Hepatocyte (in vitro differentiated cells): ENCODE data around the gene MUC4. TPM values are rescaled to one million over a fixed set of nuclear protein-coding genes. Genes with fewer than 3 reads are reported as not detected.

Experiments used
- DNase-seq: peaks from one replicate; pipeline ENCODE4 v3.0.0-alpha.2; 2016; ENCODE audit warnings: low spot score
- H2AFZ ChIP-seq: fragments of 200-600 bp; sonication (generic); 2 replicates; pipeline ENCODE4 v1.6.0; 2016; ENCODE audit warnings: antibody characterized with exemption, mild to moderate bottlenecking
- H3K27ac ChIP-seq: fragments of 200-600 bp; sonication (generic); 2 replicates; pipeline ENCODE4 v1.5.1; 2016; ENCODE audit warnings: mild to moderate bottlenecking
- H3K27me3 ChIP-seq: fragments of 200-600 bp; sonication (generic); 2 replicates; pipeline ENCODE4 v1.6.1; 2016
- H3K36me3 ChIP-seq: fragments of 200-600 bp; sonication (generic); replicated peaks from 2 replicates; pipeline ENCODE4 v1.5.1; 2016; ENCODE audit warnings: low read depth; ENCODE audit not compliant: insufficient read depth
- H3K4me1 ChIP-seq: fragments of 200-600 bp; sonication (generic); 2 replicates; pipeline ENCODE4 v1.5.1; 2016; ENCODE audit warnings: mild to moderate bottlenecking, moderate library complexity; ENCODE audit not compliant: insufficient read depth
- H3K4me2 ChIP-seq: fragments of 200-600 bp; sonication (generic); 2 replicates; pipeline ENCODE4 v1.6.0; 2016
- H3K4me3 ChIP-seq: fragments of 200-600 bp; sonication (generic); 2 replicates; pipeline ENCODE4 v1.5.1; 2016; ENCODE audit warnings: mild to moderate bottlenecking
- H3K79me2 ChIP-seq: fragments of 200-600 bp; sonication (generic); 2 replicates; pipeline ENCODE4 v1.6.0; 2017; ENCODE audit warnings: mild to moderate bottlenecking
- H3K9me2 ChIP-seq: fragments of 200-600 bp; sonication (generic); replicated peaks from 2 replicates; pipeline ENCODE4 v1.6.0; 2017; ENCODE audit warnings: mild to moderate bottlenecking; ENCODE audit not compliant: insufficient read depth
- H3K9me3 ChIP-seq: fragments of 200-600 bp; sonication (generic); 2 replicates; pipeline ENCODE4 v1.5.1; 2016; ENCODE audit warnings: low read depth, mild to moderate bottlenecking
- H4K20me1 ChIP-seq: fragments of 200-600 bp; sonication (generic); 2 replicates; pipeline ENCODE4 v1.6.0; 2016; ENCODE audit warnings: mild to moderate bottlenecking; ENCODE audit not compliant: insufficient read depth, poor library complexity, severe bottlenecking
- EZH2 ChIP-seq: fragments of 200-600 bp; sonication (generic); IDR thresholded peaks from 2 replicates; pipeline ENCODE4 v1.6.1; 2016; ENCODE audit warnings: antibody characterized with exemption, mild to moderate bottlenecking, borderline replicate concordance
- EZH2phosphoT487 ChIP-seq: fragments of 200-600 bp; sonication (generic); IDR thresholded peaks from one replicate; pipeline ENCODE4 v1.6.1; 2018; ENCODE audit warnings: antibody characterized with exemption, mild to moderate bottlenecking, low read depth, moderate library complexity; ENCODE audit not compliant: unreplicated experiment, severe bottlenecking
- WGBS: methylation state at CpG from one replicate; pipeline ENCODE4 v1.1.6; 2016; ENCODE audit warnings: low lambda C conversion rate; ENCODE audit errors: missing lambda C conversion rate; 5-methylcytosine and 5-hydroxymethylcytosine counted together
- polyA plus RNA-seq: library from polyadenylated mRNA; unstranded; fragments of >200 nt; fragmentation: Nextera tagmentation; extraction: Ambion mirVana; gene quantifications from 2 replicates; pipeline ENCODE4 v1.2.1, GENCODE V29; 2016
- total RNA-seq: library from RNA; depleted of rRNA; stranded (reverse); fragments of >200 nt; gene quantifications from 2 replicates; pipeline ENCODE4 v1.2.3, GENCODE V29; 2014
- TF ChIP-seq, protein P1 (sequence below): fragments of 200-600 bp; sonication (generic); IDR thresholded peaks from 2 replicates; pipeline ENCODE4 v1.5.1; 2016; ENCODE audit warnings: antibody characterized with exemption, mild to moderate bottlenecking; ENCODE audit not compliant: poor library complexity

MUC4 gene
- total and polyA plus RNA-seq, 2 experiments from 2014 or later, result 0.89 to 1.7 TPM

DNA sequence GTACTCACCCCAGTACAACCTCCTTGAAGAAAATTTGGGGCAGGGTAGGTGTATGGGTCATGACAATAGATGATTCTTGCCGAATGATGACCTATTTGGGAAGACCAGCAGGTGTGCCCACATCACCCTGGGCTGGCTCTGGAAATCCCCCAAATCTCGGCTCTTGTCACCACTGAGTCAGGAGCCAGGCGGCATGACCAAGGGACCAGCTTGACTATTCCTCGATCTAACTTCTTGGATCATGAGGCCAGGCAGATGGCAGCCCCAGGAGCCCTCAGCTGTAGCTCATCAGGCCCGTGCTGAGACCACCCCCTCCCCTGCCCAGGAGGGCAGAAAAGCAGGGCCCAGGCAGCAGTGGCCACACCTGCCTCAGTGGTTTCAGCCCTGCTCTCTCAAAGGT, 9.2 kb upstream of the MUC4 start:
- TF ChIP-seq EZH2 (no peak), EZH2phosphoT487 (no peak)
- TF ChIP-seq, protein P1, sequence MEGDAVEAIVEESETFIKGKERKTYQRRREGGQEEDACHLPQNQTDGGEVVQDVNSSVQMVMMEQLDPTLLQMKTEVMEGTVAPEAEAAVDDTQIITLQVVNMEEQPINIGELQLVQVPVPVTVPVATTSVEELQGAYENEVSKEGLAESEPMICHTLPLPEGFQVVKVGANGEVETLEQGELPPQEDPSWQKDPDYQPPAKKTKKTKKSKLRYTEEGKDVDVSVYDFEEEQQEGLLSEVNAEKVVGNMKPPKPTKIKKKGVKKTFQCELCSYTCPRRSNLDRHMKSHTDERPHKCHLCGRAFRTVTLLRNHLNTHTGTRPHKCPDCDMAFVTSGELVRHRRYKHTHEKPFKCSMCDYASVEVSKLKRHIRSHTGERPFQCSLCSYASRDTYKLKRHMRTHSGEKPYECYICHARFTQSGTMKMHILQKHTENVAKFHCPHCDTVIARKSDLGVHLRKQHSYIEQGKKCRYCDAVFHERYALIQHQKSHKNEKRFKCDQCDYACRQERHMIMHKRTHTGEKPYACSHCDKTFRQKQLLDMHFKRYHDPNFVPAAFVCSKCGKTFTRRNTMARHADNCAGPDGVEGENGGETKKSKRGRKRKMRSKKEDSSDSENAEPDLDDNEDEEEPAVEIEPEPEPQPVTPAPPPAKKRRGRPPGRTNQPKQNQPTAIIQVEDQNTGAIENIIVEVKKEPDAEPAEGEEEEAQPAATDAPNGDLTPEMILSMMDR, result no peak
- H3K27ac ChIP-seq, result peak overlapping the region; percentile 69

DNA sequence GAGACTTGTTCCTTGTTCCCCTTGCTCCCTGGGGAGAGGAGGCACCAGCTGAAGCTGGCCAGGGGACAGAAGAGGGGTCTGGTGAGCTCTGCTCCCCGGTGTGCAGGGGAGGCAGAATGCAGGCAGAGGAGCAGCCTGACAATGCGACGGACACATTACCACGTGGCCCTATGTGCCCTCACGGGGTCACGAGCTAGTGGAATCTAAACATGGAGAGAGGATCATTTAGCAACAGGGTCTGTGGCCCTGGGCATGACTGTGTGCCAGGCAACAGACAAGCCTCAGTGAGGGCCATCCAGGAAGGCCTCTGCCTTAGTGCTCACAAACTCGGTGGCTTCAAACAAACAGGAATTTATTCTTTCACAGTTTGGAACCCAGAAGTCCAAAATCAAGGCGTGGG, 8.5 kb upstream of the MUC4 start:
- TF ChIP-seq EZH2, result no peak
- TF ChIP-seq EZH2phosphoT487, result no peak
- TF ChIP-seq, protein P1, result no peak
- Histone ChIP-seq H2AFZ (no peak overlapping the region), H3K27ac (no peak overlapping the region), H3K4me2 (no peak overlapping the region), H3K27me3 (no peaks in the 10 kb centered on the region), H3K79me2 (no peaks in the 10 kb centered on the region), H3K9me3 (no peaks in the 10 kb centered on the region), H3K9me2 (no peaks in the 10 kb centered on the region), H3K4me3 (no peak overlapping the region), H3K36me3 (no peaks in the 10 kb centered on the region), H3K4me1 (no peaks in the 10 kb centered on the region), H4K20me1 (no peaks in the 10 kb centered on the region)
- 95% methylated on average over 8 of the region's 8 CpGs for WGBS
- DNase-seq, result no peak

More for the DNA sequence above, 9.2 kb upstream of the MUC4 start:
- Histone ChIP-seq H3K9me2 (no peaks in the 10 kb centered on the region), H3K4me1 (no peaks in the 10 kb centered on the region), H3K36me3 (no peaks in the 10 kb centered on the region), H3K4me3 (no peak overlapping the region), H3K79me2 (no peaks in the 10 kb centered on the region), H2AFZ (no peak overlapping the region), H4K20me1 (no peaks in the 10 kb centered on the region), H3K4me2 (no peak overlapping the region), H3K9me3 (no peaks in the 10 kb centered on the region), H3K27me3 (no peaks in the 10 kb centered on the region)
- WGBS, result 84% methylated on average over 5 of the region's 5 CpGs
- no peak for DNase-seq

DNA sequence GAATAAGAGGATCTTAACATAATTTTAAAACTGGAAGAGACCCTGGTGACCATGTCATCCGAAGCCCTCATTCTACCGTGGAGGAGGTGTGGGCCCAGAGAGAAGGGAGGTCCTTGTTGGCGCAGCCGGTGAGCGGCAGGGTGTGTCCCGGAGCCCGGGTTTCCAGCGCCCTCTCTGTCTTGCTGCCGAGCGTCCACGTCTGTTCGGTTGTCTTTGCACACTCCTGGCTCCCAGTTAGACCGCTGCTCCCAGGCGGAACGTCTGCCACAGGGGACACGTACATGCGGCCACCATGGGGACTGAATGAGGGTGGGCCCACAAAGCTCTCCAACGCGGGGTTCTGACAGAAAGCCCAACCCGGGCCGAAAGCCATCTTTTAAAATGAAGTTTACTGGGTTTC, 6.6 kb upstream of the MUC4 start:
- 92% methylated on average over 21 of the region's 21 CpGs for WGBS
- Histone ChIP-seq H3K4me3 (no peak overlapping the region), H3K27ac (no peak overlapping the region)

More for the DNA sequence above, 6.6 kb upstream of the MUC4 start:
- Histone ChIP-seq H3K4me1 (no peaks in the 10 kb centered on the region), H3K27me3 (no peaks in the 10 kb centered on the region), H3K4me2 (no peak overlapping the region), H3K9me3 (no peaks in the 10 kb centered on the region), H3K9me2 (no peaks in the 10 kb centered on the region), H4K20me1 (no peaks in the 10 kb centered on the region), H3K36me3 (no peaks in the 10 kb centered on the region), H3K79me2 (no peaks in the 10 kb centered on the region), H2AFZ (no peak overlapping the region)
- no peak for DNase-seq
- TF ChIP-seq, protein P1, result no peak
- no peak for TF ChIP-seq EZH2
- TF ChIP-seq EZH2phosphoT487, result no peak
